Measurements from ENCODE around the gene GCGR. TPM values are rescaled to one million over a fixed set of nuclear protein-coding genes. Genes with fewer than 3 reads are reported as not detected.

The GCGR gene
- total and polyA plus RNA-seq, 2 of the 13 experiments (the other 11 are each of a cell fraction or from before 2014, with no cell fraction given) = 0.04 to 0.13 TPM

GRCh38 chr17:81806461-81807209 is 2.7 kb downstream of the GCGR start (continued):
- peak; percentile 44 for TF ChIP-seq ZNF687 (CRISPR knock-in tag; IDR thresholded peaks at IDR 0.05)
- peak; percentile 78 for TF ChIP-seq CTCF (CRISPR knock-in tag; IDR thresholded peaks at IDR 0.05)
- peak; percentile 33; the same call in 1 of the 2 replicates for TF ChIP-seq ZFY (CRISPR knock-in tag; IDR thresholded peaks at IDR 0.05)
- TF ChIP-seq ZNF816 (CRISPR knock-in tag; IDR thresholded peaks at IDR 0.05; ENCODE audit: borderline replicate concordance) = no peak
- no peak for TF ChIP-seq MLLT10 (CRISPR knock-in tag; IDR thresholded peaks at IDR 0.05)
- no peak for TF ChIP-seq NFKB2 (CRISPR knock-in tag; IDR thresholded peaks at IDR 0.05; ENCODE audit: borderline replicate concordance)
- TF ChIP-seq KDM5B (CRISPR knock-in tag; IDR thresholded peaks at IDR 0.05; ENCODE audit: borderline replicate concordance) = no peak
- no peak for TF ChIP-seq FOXA1 (IDR thresholded peaks at IDR 0.05)
- peak; percentile 27; the same call in 1 of the 2 replicates for TF ChIP-seq FOXA1 (CRISPR knock-in tag; IDR thresholded peaks at IDR 0.05)
- no peak for TF ChIP-seq ZHX1 (CRISPR knock-in tag; IDR thresholded peaks at IDR 0.05; ENCODE audit: low read depth)
- TF ChIP-seq ZNF367 (CRISPR knock-in tag; IDR thresholded peaks at IDR 0.05; ENCODE audit: borderline replicate concordance) = no peak
- 0 out of 2 replicates have a peak, but pooled peaks have one; percentile 20 for TF ChIP-seq KDM2A (CRISPR knock-in tag; IDR thresholded peaks at IDR 0.05; ENCODE audit: borderline replicate concordance, low read depth)
- TF ChIP-seq ZBTB25 (CRISPR knock-in tag; IDR thresholded peaks at IDR 0.05) = no peak
- no peak for TF ChIP-seq ZNF235 (CRISPR knock-in tag; IDR thresholded peaks at IDR 0.05; ENCODE audit: borderline replicate concordance)

Data from HepG2 (cell line).